Effector CD4-positive, alpha-beta T cell (primary cell): ENCODE data around the gene IL1RAPL1.

Experiments used
- DNase-seq: peaks from one replicate; pipeline ENCODE4 v3.0.0-alpha.2; 2020

IL1RAPL1 gene

GRCh38 chrX:29834764-29835163 lies 1247.5 kb downstream of the IL1RAPL1 start:
- DNase-seq, result no peak

DNA sequence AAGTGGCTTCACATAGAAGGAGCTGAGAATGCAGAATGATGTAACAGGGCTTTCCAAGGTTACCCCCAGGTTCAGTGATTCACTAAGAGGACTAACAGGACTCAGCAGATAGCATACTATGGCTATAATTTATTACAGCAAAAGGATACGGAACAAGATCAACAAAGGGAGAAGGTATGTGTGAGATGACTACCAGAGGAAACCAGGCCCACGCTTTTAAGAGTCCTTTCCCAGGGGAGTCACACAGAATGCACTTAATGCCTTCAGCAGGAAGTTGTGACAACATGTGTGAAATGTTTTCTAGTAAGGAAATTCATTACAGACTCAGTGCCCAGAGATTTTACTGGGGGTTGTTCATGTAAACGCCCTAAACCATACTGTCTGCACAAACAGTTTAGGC lies 1254.5 kb downstream of the IL1RAPL1 start:
- no peak for DNase-seq

DNA sequence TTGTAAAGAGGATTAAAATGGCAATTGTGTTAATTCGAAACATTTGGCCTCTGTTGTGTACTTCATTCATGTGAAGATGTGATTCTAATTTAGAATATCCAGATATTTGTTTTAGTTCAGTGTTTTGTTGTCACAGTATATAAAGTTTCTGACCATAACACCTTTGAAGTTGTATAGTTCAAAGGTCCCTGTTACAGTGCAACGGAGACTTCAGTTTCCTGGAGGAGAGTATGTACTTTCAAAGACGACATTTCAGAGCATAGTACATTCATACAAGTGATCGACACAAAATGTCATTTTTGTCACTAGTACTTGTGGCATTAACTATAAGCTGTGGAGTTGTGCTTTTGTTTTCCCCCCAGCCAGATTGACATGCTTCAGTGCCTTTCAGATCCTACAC lies 1255.3 kb downstream of the IL1RAPL1 start:
- no peak for DNase-seq

DNA sequence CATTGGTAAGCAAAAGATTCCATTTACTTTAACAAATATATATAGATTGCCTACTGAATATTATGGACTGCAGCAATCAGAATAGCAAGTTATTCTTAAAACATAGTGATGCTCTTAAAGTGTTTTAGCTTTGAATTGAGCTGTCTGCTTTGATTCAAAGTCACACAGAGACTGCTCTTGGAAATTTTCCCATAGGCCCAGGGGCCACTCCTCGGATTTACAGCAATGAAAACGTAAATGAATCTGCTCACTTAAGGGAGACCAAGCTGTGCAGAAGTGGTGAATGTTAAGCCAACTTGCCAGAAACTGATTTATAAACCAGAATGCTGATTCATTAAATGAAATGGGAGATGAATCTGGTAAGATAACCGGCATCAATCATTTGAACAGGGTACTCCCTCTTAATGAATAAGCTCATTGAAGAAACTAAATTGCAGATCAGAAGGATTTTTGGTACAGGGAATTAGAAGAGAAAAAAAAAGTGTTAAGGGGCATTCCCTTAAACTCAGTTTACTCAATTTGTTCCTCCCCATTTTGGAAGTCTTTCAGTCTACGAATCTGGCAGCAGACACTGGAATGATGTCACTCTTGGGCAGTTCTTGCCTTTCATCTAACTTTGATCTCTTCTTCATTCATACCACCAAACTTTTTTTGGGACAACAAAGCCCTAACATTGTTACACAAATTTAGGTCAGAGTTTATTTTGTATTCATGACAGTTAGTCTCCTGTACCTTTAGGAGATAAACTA lies 1264.8 kb downstream of the IL1RAPL1 start:
- no peak for DNase-seq

DNA sequence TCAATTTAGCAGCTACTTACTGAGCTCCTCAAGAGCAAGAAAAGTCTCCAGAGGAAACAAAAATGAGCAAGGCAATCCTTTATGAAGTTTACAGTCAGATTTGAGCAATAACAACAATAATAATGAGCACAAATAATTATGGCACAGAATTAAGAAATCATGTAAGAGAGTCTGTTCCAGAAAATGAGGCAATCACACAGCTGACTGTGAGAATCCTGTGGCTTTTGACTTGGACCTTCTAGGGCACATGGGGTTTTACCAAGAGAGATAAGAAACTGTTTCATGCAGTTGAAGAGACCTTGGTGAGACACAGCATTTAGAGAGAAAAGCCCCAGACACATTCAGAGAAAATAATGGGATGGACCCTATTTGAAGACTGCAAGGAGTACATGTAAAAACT lies 1265.5 kb downstream of the IL1RAPL1 start:
- DNase-seq, result no peak

- DNase-seq, result no peak
Measured at GRCh38 chrX:29858714-29859113, 1271.5 kb downstream of the IL1RAPL1 start.

DNA sequence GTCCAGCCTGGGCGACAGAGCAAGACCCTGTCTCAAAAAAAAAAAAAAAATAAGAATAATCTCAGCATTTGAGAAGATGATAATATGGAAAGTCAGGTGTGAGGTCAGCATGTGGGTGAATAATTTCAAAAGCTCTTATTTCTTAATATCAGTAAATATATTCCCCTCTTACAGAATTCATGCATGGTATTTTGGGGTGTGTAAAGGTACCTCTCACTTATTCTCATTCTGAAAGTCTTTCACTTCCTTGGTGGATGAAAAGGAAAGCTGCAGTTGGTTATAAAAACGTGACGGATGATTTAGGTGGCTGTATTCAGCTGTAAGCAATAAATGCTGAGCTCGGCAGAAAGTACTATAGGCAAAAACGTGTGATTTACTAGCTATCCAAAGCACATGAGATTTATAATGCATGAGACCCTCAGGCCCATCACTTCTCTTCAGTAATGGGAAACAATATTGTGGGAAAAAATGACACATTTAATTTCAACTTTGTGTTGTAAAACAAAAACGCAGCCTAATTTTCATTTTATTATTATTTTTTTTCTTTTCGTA lies 1275.0 kb downstream of the IL1RAPL1 start:
- no peak for DNase-seq

DNA sequence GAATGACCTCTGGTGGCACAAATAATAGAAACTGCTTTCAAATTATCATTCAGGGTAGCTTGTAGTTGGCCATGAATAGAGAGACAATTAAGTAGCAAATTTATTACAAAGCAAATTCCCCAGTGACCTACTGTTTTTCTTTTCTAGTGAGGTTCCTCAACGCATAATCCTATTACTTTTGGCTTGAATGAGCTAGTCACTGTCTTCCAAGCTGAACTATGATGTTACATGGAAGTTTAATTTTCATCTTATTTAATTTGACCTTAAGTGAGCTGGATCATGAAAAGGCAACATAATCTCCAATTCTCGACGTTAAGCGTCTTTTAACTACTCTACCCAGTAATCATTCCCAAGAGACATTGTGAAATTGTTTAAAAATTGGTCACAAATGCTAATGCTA lies 1280.7 kb downstream of the IL1RAPL1 start:
- DNase-seq, result no peak

- DNase-seq, result no peak
Measured at GRCh38 chrX:29869837-29870236, 1282.6 kb downstream of the IL1RAPL1 start.

DNA sequence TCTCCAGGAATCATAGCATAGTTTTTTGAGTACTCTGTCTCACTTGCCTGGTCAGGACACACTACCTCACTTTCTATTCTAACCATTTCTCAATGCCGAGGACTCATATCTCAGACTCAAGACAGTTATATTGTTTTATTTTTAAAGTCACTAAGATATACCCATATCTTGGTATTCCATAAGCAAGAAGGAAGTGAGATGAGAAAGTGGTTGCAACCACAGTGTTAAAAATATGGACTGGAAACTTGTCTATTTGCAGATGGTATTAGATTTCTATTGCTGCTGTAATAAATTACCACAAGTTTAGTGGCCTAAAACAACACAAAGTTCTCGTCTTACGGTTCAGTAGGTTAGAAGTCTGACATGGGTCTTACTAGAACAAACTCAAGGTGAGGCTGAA lies 1283.4 kb downstream of the IL1RAPL1 start:
- no peak for DNase-seq

DNA sequence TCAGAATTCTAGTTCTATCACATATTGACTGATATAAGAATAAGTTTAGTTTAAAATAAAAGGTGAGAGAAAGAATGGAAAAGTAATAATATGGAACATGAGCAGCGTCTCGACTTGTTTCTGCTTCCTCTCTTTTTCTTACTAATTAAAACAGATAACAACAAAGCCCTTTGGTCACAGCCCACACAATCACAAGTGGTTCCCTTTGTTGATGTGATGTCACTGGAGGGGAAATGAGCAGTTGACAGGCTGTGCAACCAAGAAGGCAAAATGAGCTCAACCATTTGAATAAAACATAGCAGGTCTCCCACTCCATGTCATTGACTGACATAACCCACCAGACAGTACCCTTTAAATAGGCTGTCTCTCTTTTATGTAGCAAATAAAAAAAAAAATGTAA lies 1285.6 kb downstream of the IL1RAPL1 start:
- DNase-seq, result no peak

DNA sequence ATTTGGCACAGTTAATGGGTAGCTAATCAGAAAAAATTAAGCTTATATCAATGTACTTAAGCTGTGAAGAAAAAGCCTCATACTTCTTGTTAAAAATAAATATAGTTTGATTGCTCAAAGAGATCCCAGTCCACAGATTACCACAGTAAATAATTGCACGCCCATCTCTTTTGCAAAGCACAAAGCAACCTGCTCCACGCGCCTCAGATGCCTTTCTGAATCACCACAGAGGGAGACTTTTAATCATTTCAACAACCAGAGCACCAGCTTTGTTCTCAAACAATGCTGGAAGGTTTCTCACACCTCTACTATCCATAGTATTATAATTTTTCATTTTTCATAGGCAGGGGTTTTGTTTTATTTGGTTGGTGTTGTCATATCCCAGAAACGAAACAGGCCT lies 1289.5 kb downstream of the IL1RAPL1 start:
- no peak for DNase-seq

DNA sequence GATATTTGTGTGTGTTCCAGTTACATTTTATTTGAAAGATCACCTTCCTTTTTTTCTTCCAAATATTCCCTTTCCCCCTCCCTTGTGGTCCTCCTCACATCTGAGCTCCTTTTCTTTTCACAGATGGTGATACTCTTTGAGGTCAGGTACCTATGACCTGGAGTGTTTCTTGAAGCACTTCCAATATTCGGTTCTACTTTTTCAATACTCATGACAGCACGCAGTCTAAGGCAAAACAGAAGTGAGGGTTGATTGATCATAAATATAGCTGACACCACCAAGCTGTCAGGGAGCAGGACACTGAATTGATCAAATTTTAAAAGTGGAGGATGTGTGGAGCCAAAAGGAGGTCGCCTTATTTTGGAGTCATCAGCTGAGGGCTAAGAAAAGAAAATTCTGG lies 1293.7 kb downstream of the IL1RAPL1 start:
- DNase-seq, result no peak

DNA sequence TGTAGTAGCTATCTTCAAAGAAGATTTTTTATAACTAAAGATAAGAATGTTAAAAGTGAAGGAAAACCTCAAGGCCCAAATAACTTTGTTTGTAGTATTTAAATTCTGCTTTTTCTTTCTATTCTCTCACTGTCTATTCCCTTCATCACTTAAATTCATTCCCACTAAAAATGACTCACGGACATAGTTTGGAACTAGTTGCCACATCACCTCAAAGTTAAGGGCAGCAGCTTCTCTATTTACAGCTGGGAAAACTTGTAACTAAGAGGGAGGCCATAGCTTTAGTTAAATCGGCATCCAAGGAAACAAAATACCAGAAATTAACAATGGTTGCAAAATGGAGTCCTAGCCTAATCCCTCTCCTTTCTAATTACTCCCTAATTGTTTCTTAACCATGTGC lies 1302.8 kb downstream of the IL1RAPL1 start:
- DNase-seq, result no peak

- DNase-seq, result no peak
Measured at GRCh38 chrX:29890646-29891200, 1303.5 kb downstream of the IL1RAPL1 start.

- DNase-seq, result no peak
Measured at GRCh38 chrX:29902004-29902403, 1314.8 kb downstream of the IL1RAPL1 start.

DNA sequence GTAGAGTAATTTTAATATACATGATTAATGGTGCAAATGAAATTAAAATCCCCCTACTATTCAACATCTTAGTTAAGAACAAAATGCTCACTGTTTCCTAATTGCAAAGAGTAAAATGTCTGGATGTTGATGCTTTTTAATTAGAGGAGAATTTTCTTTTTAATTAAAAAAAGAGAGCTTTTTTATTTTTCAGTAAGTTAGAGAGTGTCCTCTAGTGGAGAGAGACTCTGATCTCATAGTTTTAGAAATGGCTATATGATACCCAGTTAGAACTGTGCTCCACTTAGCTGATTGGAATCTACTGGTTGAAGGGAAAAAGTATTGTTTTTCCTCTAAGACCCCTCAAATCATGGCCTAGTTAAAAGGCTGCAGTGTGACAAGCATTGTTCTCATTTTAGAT lies 1316.1 kb downstream of the IL1RAPL1 start:
- no peak for DNase-seq

GRCh38 chrX:29911673-29912072 lies 1324.4 kb downstream of the IL1RAPL1 start:
- no peak for DNase-seq

DNA sequence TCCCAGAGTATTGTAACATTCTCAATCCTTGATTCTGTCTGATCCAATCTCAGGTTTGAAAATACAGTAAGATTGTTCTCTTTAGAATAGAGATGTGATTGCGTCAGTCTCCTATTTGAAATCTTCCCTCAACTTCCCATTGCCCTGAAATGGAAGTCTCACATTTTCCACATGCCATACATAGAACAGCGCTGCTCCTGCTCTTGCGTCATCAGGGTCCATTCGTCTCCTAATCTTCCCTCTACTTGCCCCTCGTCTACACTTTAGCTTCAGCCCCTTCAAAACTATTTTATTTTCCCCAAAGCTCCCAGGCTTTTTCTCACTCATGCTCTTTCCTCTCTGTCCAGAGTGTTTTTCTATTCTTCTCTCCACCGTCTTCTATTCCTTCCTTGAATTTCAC lies 1326.4 kb downstream of the IL1RAPL1 start:
- DNase-seq, result no peak

- DNase-seq, result no peak
Measured at GRCh38 chrX:29922607-29923006, 1335.4 kb downstream of the IL1RAPL1 start.

- DNase-seq, result no peak
Measured at GRCh38 chrX:29926056-29926455, 1338.8 kb downstream of the IL1RAPL1 start.

GRCh38 chrX:29926659-29927058 lies 1339.4 kb downstream of the IL1RAPL1 start:
- DNase-seq, result no peak

GRCh38 chrX:29935455-29935854 lies 1348.2 kb downstream of the IL1RAPL1 start:
- DNase-seq, result no peak

DNA sequence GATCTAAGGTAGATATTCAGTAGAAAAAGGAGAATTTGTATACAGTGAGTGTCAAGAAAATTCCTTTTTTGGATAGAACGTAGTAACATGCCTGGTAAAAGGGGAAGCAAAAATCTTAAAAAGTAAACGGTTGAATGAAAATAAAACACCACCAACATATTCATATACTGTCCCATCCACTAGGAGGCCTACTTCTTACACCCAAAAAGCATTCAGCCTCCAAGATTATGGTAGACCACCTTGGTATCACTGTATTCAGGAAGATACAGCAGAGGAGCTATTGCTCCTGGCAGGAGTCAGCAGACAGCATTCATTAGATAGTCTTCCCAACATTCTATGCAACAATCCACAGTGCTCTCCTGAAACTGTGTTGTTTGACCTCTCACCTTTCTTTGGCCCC lies 1353.5 kb downstream of the IL1RAPL1 start:
- DNase-seq, result no peak

DNA sequence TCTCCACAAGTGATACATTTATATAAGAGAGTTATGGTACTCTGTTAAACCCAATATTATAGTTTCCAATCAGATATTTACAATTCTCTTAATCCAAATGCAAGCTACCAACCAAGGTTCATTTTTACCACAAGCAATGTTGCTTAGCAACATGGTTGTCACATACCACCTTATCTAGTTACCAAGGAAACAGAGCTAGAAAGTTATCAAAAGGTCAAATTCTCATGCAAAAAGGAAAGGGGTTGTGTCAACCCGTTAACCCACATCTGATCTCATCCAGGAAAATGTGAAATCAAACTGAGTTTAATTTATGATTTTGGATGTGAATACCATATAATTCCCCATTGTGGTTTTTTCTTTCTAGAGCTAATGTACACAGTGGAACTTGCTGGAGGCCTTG lies 1354.0 kb downstream of the IL1RAPL1 start:
- no peak for DNase-seq
